Ishikawa (cell line): ENCODE measurements around the gene BCO2.

Experiments
- CEBPB ChIP-seq: IDR thresholded peaks from 2 replicates; pipeline ENCODE4 v1.6.1; 2012
- CREB1 ChIP-seq: IDR thresholded peaks from 2 replicates; pipeline ENCODE4 v1.6.1; 2012; ENCODE audit warnings: low read depth
- EP300 ChIP-seq: IDR thresholded peaks from 2 replicates; pipeline ENCODE4 v1.6.1; 2012; ENCODE audit warnings: borderline replicate concordance
- RAD21 ChIP-seq: IDR thresholded peaks from 2 replicates; pipeline ENCODE4 v1.6.1; 2012; ENCODE audit warnings: low read depth
- TAF1 ChIP-seq: IDR thresholded peaks from 2 replicates; pipeline ENCODE4 v1.6.1; 2012; ENCODE audit warnings: low read depth, mild to moderate bottlenecking
- YY1 ChIP-seq: IDR thresholded peaks from 2 replicates; pipeline ENCODE4 v1.6.1; 2012; ENCODE audit warnings: low read depth

DNA sequence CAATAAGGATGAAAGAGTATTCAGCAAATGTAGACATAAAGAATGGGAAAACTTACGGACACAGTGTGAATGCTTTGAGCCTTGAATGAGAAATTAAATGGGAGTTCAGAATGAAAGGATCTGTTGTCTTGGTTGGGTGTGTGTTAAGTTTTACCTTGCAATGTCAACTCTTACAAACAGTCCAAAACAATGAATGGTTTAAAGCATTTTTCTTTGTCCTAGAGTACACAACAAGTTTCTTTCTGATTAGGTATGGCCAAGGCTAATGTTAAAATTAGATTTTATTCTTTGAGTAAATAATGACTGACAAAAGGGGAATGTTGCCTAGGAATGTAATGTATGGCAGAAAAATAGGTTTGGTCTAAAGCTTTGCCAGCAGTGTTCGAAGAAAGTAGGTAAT lies 53.4 kb downstream of the BCO2 start:
- TF ChIP-seq CEBPB (no peak), TAF1 (no peak), RAD21 (no peak), YY1 (no peak), CREB1 (no peak), EP300 (no peak)
